GM18499 (cell line): ENCODE measurements around the gene EGFR.
"Not testable (repeated sequence)": the region's sequence is repeated elsewhere in the genome, so short reads cannot be mapped to it uniquely, and the experiment has no call there.

Experiments
- ATAC-seq: cut with Tn5 transposase; IDR thresholded peaks from one replicate; pipeline ENCODE4 v1.9.1; 2021; ENCODE audit warnings: moderate number of reproducible peaks; ENCODE audit not compliant: insufficient read depth, unreplicated experiment

EGFR gene

GRCh38 chr7:55032069-55032699, 13.4 kb downstream of the EGFR start:
- no peak for ATAC-seq

- no peak for ATAC-seq
These were observed 14.5 kb downstream of the EGFR start for GRCh38 chr7:55033236-55033846.

- no peak for ATAC-seq
These were observed 16.0 kb downstream of the EGFR start for GRCh38 chr7:55034776-55035175.

GRCh38 chr7:55035410-55035809, 16.6 kb downstream of the EGFR start:
- ATAC-seq: not testable (repeated sequence)

- no peak for ATAC-seq
These were observed 18.3 kb downstream of the EGFR start for GRCh38 chr7:55036950-55037736.

GRCh38 chr7:55043691-55044370, 25.0 kb downstream of the EGFR start:
- no peak for ATAC-seq

GRCh38 chr7:55044371-55044717, 25.5 kb downstream of the EGFR start:
- no peak for ATAC-seq

GRCh38 chr7:55044791-55045190, 26.0 kb downstream of the EGFR start:
- no peak for ATAC-seq

- no peak for ATAC-seq
These were observed 27.9 kb downstream of the EGFR start for GRCh38 chr7:55046582-55047342.

GRCh38 chr7:55048221-55048859, 29.5 kb downstream of the EGFR start:
- no peak for ATAC-seq

- ATAC-seq: no peak
These were observed 31.5 kb downstream of the EGFR start for GRCh38 chr7:55050281-55050680.

- ATAC-seq: no peak
These were observed 33.3 kb downstream of the EGFR start for GRCh38 chr7:55052081-55052480.

GRCh38 chr7:55052741-55053427, 34.1 kb downstream of the EGFR start:
- ATAC-seq: no peak

GRCh38 chr7:55053651-55054571, 35.1 kb downstream of the EGFR start:
- no peak for ATAC-seq

GRCh38 chr7:55054758-55055157, 35.9 kb downstream of the EGFR start:
- no peak for ATAC-seq

- ATAC-seq: no peak
These were observed 36.7 kb downstream of the EGFR start for GRCh38 chr7:55055479-55055878.

- no peak for ATAC-seq
These were observed 37.3 kb downstream of the EGFR start for GRCh38 chr7:55056068-55056467.
